ENCODE results near the gene GPR146.

GPR146 gene

GRCh38 chr7:1101563-1102431, 57.5 kb downstream of the GPR146 start:
- ATAC-seq, result no peak
- TF ChIP-seq SNAI2 (CRISPR knock-in tag; IDR thresholded peaks at IDR 0.05) (no peak), CSDC2 (CRISPR knock-in tag; IDR thresholded peaks at IDR 0.05) (no peak), ISL1 (CRISPR knock-in tag; IDR thresholded peaks at IDR 0.05) (no peak)

GRCh38 chr7:1103009-1103788, 58.9 kb downstream of the GPR146 start:
- no peak for TF ChIP-seq ZC3H10 (CRISPR knock-in tag; IDR thresholded peaks at IDR 0.05)
- no peak for TF ChIP-seq ESRRG (CRISPR knock-in tag; IDR thresholded peaks at IDR 0.05)
- TF ChIP-seq CSRNP3 (CRISPR knock-in tag; IDR thresholded peaks at IDR 0.05), result no peak
- no peak for TF ChIP-seq TSHZ2 (CRISPR knock-in tag; IDR thresholded peaks at IDR 0.05)
- no peak for TF ChIP-seq PPARA (CRISPR knock-in tag; IDR thresholded peaks at IDR 0.05; ENCODE audit: borderline replicate concordance)
- no peak for TF ChIP-seq ZNF70 (CRISPR knock-in tag; IDR thresholded peaks at IDR 0.05)
- ATAC-seq, result no peak

GRCh38 chr7:1103789-1104515, 59.6 kb downstream of the GPR146 start:
- TF ChIP-seq ZFP30 (CRISPR knock-in tag; IDR thresholded peaks at IDR 0.05) (no peak), ESRRG (CRISPR knock-in tag; IDR thresholded peaks at IDR 0.05) (no peak), PATZ1 (CRISPR knock-in tag; IDR thresholded peaks at IDR 0.05; ENCODE audit: borderline replicate concordance) (no peak), RARB (CRISPR knock-in tag; IDR thresholded peaks at IDR 0.05) (no peak), ZNF565 (CRISPR knock-in tag; conservative IDR thresholded peaks at IDR 0.05; ENCODE audit: low read depth) (no peak), ZC3H10 (CRISPR knock-in tag; IDR thresholded peaks at IDR 0.05) (no peak), OSR1 (CRISPR knock-in tag; IDR thresholded peaks at IDR 0.05) (no peak), ISL1 (CRISPR knock-in tag; IDR thresholded peaks at IDR 0.05) (no peak), ARNTL (CRISPR knock-in tag; IDR thresholded peaks at IDR 0.05; ENCODE audit: borderline replicate concordance, low read depth) (no peak), SNAI2 (CRISPR knock-in tag; IDR thresholded peaks at IDR 0.05) (no peak), ZNF70 (CRISPR knock-in tag; IDR thresholded peaks at IDR 0.05) (no peak), POU6F1 (CRISPR knock-in tag; IDR thresholded peaks at IDR 0.05; ENCODE audit: borderline replicate concordance, low read depth) (no peak), BACH2 (CRISPR knock-in tag; IDR thresholded peaks at IDR 0.05; ENCODE audit: borderline replicate concordance) (no peak), GLIS3 (CRISPR knock-in tag; IDR thresholded peaks at IDR 0.05) (no peak), ZFP3 (CRISPR knock-in tag; IDR thresholded peaks at IDR 0.05) (no peak), TSHZ2 (CRISPR knock-in tag; IDR thresholded peaks at IDR 0.05) (no peak)
- ATAC-seq, result no peak
